ENCODE results near the gene PIEZO2.

GRCh38 chr18:11167778-11168177 is 18.4 kb upstream of the PIEZO2 start:
- no peak for TF ChIP-seq POLR2AphosphoS5 (IDR thresholded peaks at IDR 0.05)
- no peak for TF ChIP-seq CTCF (IDR thresholded peaks at IDR 0.05)
- no peak for TF ChIP-seq POLR2A (IDR thresholded peaks at IDR 0.05)

Data from breast epithelium (tissue), 3 donors.